GM23338 (cell line): ENCODE results near the gene OTOA. TPM values are rescaled to one million over a fixed set of nuclear protein-coding genes. Genes with fewer than 3 reads are reported as not detected.

Experiments
- ATAC-seq: fragments of 200-7000 bp; cut with Tn5 transposase; 3 replicates; pipeline ENCODE4 v1.9.1; 2020
- DNase-seq: peaks from one replicate; pipeline ENCODE4 v3.0.0-alpha.2; 2015; ENCODE audit warnings: low spot score
- H2AFZ ChIP-seq: fragments of 200-600 bp; sonication (generic); 2 replicates; pipeline ENCODE4 v1.8.0; 2016; ENCODE audit warnings: antibody characterized with exemption, mild to moderate bottlenecking, moderate library complexity
- H3F3A ChIP-seq: fragments of 200-600 bp; sonication (generic); replicated peaks from 2 replicates; pipeline ENCODE4 v1.8.0; 2017; ENCODE audit warnings: antibody characterized with exemption, mixed run types, low read depth
- H3K27ac ChIP-seq: fragments of 200-600 bp; sonication (generic); 2 replicates; pipeline ENCODE4 v1.6.1; 2016; ENCODE audit warnings: low read depth
- H3K27me3 ChIP-seq: fragments of 200-600 bp; sonication (generic); 2 replicates; pipeline ENCODE4 v1.8.0; 2016; ENCODE audit warnings: mild to moderate bottlenecking, mixed run types, moderate library complexity; ENCODE audit not compliant: insufficient read depth
- H3K36me3 ChIP-seq: fragments of 200-600 bp; sonication (generic); 2 replicates; pipeline ENCODE4 v1.8.0; 2016; ENCODE audit warnings: mild to moderate bottlenecking; ENCODE audit not compliant: insufficient read depth
- H3K4me1 ChIP-seq: fragments of 200-600 bp; sonication (generic); 2 replicates; pipeline ENCODE4 v1.8.0; 2016; ENCODE audit warnings: mild to moderate bottlenecking, moderate library complexity; ENCODE audit not compliant: insufficient read depth
- H3K4me2 ChIP-seq: fragments of 200-600 bp; sonication (generic); 2 replicates; pipeline ENCODE4 v1.7.1; 2017; ENCODE audit warnings: mixed run types
- H3K4me3 ChIP-seq: fragments of 200-600 bp; sonication (generic); 2 replicates; pipeline ENCODE4 v1.6.1; 2016; ENCODE audit warnings: mixed run types
- H3K79me2 ChIP-seq: fragments of 200-600 bp; sonication (generic); replicated peaks from 2 replicates; pipeline ENCODE4 v1.8.0; 2017; ENCODE audit warnings: mild to moderate bottlenecking; ENCODE audit not compliant: insufficient read depth
- H3K9me2 ChIP-seq: fragments of 200-600 bp; sonication (generic); 2 replicates; pipeline ENCODE4 v1.8.0; 2017; ENCODE audit not compliant: insufficient read depth
- H4K20me1 ChIP-seq: fragments of 200-600 bp; sonication (generic); replicated peaks from 2 replicates; pipeline ENCODE4 v1.8.0; 2017; ENCODE audit warnings: mild to moderate bottlenecking; ENCODE audit not compliant: insufficient read depth
- H3K27ac Mint-ChIP-seq: 2 replicates; pipeline ENCODE4 v1.8.0; 2020; ENCODE audit warnings: inconsistent platforms, mild to moderate bottlenecking, moderate library complexity, mixed read lengths
- H3K27me3 Mint-ChIP-seq: 3 replicates; pipeline ENCODE4 v1.8.0; 2022; ENCODE audit warnings: low read depth, mild to moderate bottlenecking, moderate library complexity, mixed read lengths, inconsistent platforms; ENCODE audit not compliant: insufficient read depth, poor library complexity
- H3K36me3 Mint-ChIP-seq: 3 replicates; pipeline ENCODE4 v1.8.0; 2021; ENCODE audit warnings: low read depth, mild to moderate bottlenecking, inconsistent platforms, moderate library complexity, mixed read lengths
- H3K4me1 Mint-ChIP-seq: 3 replicates; pipeline ENCODE4 v1.8.0; 2020; ENCODE audit warnings: mild to moderate bottlenecking, inconsistent platforms, mixed read lengths
- H3K4me3 Mint-ChIP-seq: 3 replicates; pipeline ENCODE4 v1.8.0; 2021; ENCODE audit warnings: moderate library complexity, mild to moderate bottlenecking, inconsistent platforms, mixed read lengths
- H3K9me3 Mint-ChIP-seq: 3 replicates; pipeline ENCODE4 v1.8.0; 2020; ENCODE audit warnings: moderate library complexity, mild to moderate bottlenecking, inconsistent platforms, mixed read lengths
- CREB1 ChIP-seq: fragments of 250-450 bp; sonication (Bioruptor Pico); IDR thresholded peaks from 2 replicates; pipeline ENCODE4 v1.5.0; 2020; ENCODE audit warnings: low read depth, mild to moderate bottlenecking, moderate library complexity
- EZH2 ChIP-seq: fragments of 200-600 bp; sonication (generic); IDR thresholded peaks from one replicate; pipeline ENCODE4 v1.8.0; 2017; ENCODE audit warnings: antibody characterized with exemption, mild to moderate bottlenecking, low read depth; ENCODE audit not compliant: unreplicated experiment
- EZH2phosphoT487 ChIP-seq: fragments of 200-600 bp; sonication (generic); IDR thresholded peaks from one replicate; pipeline ENCODE4 v1.8.1; 2018; ENCODE audit warnings: antibody characterized with exemption; ENCODE audit not compliant: unreplicated experiment
- JUNB ChIP-seq: IDR thresholded peaks from one replicate; pipeline ENCODE4 v1.6.1; 2016; ENCODE audit warnings: antibody characterized with exemption; ENCODE audit not compliant: unreplicated experiment
- NANOG ChIP-seq: IDR thresholded peaks from 2 replicates; pipeline ENCODE4 v1.6.1; 2016; ENCODE audit warnings: antibody characterized with exemption, borderline replicate concordance
- POLR2AphosphoS5 ChIP-seq: IDR thresholded peaks from 2 replicates; pipeline ENCODE4 v1.6.1; 2016; ENCODE audit warnings: antibody characterized with exemption, low read depth
- STAT1 ChIP-seq: IDR thresholded peaks from one replicate; pipeline ENCODE4 v1.6.1; 2016; ENCODE audit warnings: antibody characterized with exemption; ENCODE audit not compliant: unreplicated experiment
- ZNF114 ChIP-seq: fragments of 250-450 bp; sonication (Bioruptor Pico); IDR thresholded peaks from 2 replicates; pipeline ENCODE4 v1.5.0; 2020; ENCODE audit warnings: mild to moderate bottlenecking, moderate library complexity
- ZNF331 ChIP-seq: fragments of 250-450 bp; sonication (Bioruptor Pico); IDR thresholded peaks from 2 replicates; pipeline ENCODE4 v1.5.0; 2020; ENCODE audit warnings: low read depth, mild to moderate bottlenecking, moderate library complexity
- long read RNA-seq: library from polyadenylated mRNA; unstranded; transcript quantifications from one replicate; pipeline ENCODE4 v2.0.0, GENCODE V29; 2020; ENCODE audit not compliant: unreplicated experiment
- polyA plus RNA-seq: library from polyadenylated mRNA; unstranded; fragments of >200 nt; fragmentation: Nextera tagmentation; extraction: Ambion mirVana; gene quantifications from 2 replicates; pipeline ENCODE4 v1.2.1, GENCODE V29; 2016
- total RNA-seq: library from RNA; depleted of rRNA; stranded (reverse); fragments of >200 nt; shearing (Covaris generic); gene quantifications from 2 replicates; pipeline ENCODE4 v1.2.3, GENCODE V29; 2014; rRNA removed
- TF ChIP-seq, protein P1 (sequence below), 2 experiments: fragments of 200-600 bp in 1 of 2; sonication (generic) in 1 of 2; conservative IDR thresholded peaks; 2 replicates each; pipeline versions ENCODE4 v1.5.1 to v1.6.1; 2016 to 2017; ENCODE audit warnings: antibody characterized with exemption in 2 of 2, low read depth in 2 of 2, mild to moderate bottlenecking in 2 of 2, moderate library complexity in 1 of 2
- TF ChIP-seq, protein P2 (sequence below): IDR thresholded peaks from one replicate; pipeline ENCODE4 v1.6.1; 2018; ENCODE audit warnings: antibody characterized with exemption; ENCODE audit not compliant: unreplicated experiment
- TF ChIP-seq, protein P3 (sequence below): IDR thresholded peaks from 2 replicates; pipeline ENCODE4 v1.6.1; 2016; ENCODE audit warnings: antibody characterized with exemption
- TF ChIP-seq, protein P4 (sequence below): fragments of 250-450 bp; sonication (Bioruptor Pico); IDR thresholded peaks from 2 replicates; pipeline ENCODE4 v1.5.0; 2020; ENCODE audit warnings: mild to moderate bottlenecking, moderate library complexity

OTOA gene
- 0.17 and 0.31 TPM in 2 replicates for total RNA-seq
- polyA plus RNA-seq = 0.16 TPM in 1 of 2 replicates, not detected in the other
- long read RNA-seq = 0 reads

DNA sequence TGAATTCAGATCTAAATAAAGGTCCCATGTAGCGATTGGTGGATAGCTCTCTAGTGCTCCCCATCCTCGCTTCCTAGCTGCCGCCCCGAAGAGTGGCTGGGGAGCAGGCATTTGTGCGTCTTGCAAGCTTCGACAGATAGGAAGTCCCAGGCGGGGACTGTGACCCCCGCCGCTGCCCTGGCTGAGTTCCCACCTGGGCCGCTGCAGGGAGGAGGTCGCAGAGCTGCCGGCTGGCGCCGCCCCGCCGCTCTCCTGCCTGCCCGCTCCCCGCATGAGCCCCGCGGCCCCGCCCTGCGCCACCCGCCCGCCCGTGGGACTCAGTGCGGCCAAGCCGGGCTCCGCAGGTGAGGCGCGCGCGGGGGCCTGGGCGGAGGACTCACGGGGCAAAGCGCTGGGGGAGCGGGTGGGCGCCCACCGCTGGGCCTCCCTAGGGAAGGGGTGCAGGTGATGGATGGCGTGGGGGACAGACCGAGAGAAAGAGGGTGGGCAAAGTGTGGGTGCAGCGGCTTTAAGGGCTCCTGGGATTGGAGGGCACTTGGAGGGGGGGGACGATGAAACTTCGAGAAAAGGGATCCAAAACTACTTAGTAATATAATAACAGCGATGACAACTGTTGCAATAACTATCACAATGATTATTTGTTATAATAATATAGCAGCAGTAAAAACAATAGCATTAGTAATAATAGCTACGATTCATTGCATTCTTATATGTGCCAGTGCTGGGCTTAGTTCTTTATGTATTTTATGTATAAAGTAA lies at the start of gene OTOA:
OTOA (plus strand) TSS at position 80 of the 759 bp plus-strand sequence. CDS start 14,547 bp downstream, outside the sequence.
- peak; percentile 78 for DNase-seq
- no peaks in the 10 kb centered on the region for H3K36me3 ChIP-seq
- H3K4me2 ChIP-seq = peak within 1 kb of the TSS; percentile 78
- ATAC-seq = peak; percentile 95
- H3K79me2 ChIP-seq = no peaks in the 10 kb centered on the region
- H3F3A ChIP-seq = no peaks in the 10 kb centered on the region
- Mint-ChIP-seq H3K27me3 (peaks cover 9% of the 10 kb centered on the region), H3K4me3 (peak within 1 kb of the TSS; percentile 68), H3K36me3 (no peaks in the 10 kb centered on the region), H3K4me1 (peaks cover 9% of the 10 kb centered on the region), H3K9me3 (no peaks in the 10 kb centered on the region), H3K27ac (no peak within 1 kb of the TSS)
- H3K27me3 ChIP-seq = no peaks in the 10 kb centered on the region; the same call in 1 of the 2 replicates
- H4K20me1 ChIP-seq = no peaks in the 10 kb centered on the region
- H2AFZ ChIP-seq = peak within 1 kb of the TSS; percentile 98
- H3K9me2 ChIP-seq = no peaks in the 10 kb centered on the region
- H3K4me3 ChIP-seq = peak within 1 kb of the TSS; percentile 54
- TF ChIP-seq JUNB = no peak
- TF ChIP-seq NANOG = no peak
- TF ChIP-seq EZH2 = no peak
- TF ChIP-seq, protein P1, sequence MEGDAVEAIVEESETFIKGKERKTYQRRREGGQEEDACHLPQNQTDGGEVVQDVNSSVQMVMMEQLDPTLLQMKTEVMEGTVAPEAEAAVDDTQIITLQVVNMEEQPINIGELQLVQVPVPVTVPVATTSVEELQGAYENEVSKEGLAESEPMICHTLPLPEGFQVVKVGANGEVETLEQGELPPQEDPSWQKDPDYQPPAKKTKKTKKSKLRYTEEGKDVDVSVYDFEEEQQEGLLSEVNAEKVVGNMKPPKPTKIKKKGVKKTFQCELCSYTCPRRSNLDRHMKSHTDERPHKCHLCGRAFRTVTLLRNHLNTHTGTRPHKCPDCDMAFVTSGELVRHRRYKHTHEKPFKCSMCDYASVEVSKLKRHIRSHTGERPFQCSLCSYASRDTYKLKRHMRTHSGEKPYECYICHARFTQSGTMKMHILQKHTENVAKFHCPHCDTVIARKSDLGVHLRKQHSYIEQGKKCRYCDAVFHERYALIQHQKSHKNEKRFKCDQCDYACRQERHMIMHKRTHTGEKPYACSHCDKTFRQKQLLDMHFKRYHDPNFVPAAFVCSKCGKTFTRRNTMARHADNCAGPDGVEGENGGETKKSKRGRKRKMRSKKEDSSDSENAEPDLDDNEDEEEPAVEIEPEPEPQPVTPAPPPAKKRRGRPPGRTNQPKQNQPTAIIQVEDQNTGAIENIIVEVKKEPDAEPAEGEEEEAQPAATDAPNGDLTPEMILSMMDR (conservative IDR thresholded peaks at IDR 0.05; ENCODE audit: low read depth in 2 of 2) = no peak
- TF ChIP-seq, protein P2, sequence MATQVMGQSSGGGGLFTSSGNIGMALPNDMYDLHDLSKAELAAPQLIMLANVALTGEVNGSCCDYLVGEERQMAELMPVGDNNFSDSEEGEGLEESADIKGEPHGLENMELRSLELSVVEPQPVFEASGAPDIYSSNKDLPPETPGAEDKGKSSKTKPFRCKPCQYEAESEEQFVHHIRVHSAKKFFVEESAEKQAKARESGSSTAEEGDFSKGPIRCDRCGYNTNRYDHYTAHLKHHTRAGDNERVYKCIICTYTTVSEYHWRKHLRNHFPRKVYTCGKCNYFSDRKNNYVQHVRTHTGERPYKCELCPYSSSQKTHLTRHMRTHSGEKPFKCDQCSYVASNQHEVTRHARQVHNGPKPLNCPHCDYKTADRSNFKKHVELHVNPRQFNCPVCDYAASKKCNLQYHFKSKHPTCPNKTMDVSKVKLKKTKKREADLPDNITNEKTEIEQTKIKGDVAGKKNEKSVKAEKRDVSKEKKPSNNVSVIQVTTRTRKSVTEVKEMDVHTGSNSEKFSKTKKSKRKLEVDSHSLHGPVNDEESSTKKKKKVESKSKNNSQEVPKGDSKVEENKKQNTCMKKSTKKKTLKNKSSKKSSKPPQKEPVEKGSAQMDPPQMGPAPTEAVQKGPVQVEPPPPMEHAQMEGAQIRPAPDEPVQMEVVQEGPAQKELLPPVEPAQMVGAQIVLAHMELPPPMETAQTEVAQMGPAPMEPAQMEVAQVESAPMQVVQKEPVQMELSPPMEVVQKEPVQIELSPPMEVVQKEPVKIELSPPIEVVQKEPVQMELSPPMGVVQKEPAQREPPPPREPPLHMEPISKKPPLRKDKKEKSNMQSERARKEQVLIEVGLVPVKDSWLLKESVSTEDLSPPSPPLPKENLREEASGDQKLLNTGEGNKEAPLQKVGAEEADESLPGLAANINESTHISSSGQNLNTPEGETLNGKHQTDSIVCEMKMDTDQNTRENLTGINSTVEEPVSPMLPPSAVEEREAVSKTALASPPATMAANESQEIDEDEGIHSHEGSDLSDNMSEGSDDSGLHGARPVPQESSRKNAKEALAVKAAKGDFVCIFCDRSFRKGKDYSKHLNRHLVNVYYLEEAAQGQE = no peak
- TF ChIP-seq, protein P3, sequence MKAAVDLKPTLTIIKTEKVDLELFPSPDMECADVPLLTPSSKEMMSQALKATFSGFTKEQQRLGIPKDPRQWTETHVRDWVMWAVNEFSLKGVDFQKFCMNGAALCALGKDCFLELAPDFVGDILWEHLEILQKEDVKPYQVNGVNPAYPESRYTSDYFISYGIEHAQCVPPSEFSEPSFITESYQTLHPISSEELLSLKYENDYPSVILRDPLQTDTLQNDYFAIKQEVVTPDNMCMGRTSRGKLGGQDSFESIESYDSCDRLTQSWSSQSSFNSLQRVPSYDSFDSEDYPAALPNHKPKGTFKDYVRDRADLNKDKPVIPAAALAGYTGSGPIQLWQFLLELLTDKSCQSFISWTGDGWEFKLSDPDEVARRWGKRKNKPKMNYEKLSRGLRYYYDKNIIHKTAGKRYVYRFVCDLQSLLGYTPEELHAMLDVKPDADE = no peak
- TF ChIP-seq ZNF114 (CRISPR knock-in tag) = no peak
- no peak for TF ChIP-seq EZH2phosphoT487
- no peak for TF ChIP-seq CREB1 (CRISPR knock-in tag)
- no peak for TF ChIP-seq STAT1
- TF ChIP-seq ZNF331 (CRISPR knock-in tag) = no peak
- TF ChIP-seq, protein P4, sequence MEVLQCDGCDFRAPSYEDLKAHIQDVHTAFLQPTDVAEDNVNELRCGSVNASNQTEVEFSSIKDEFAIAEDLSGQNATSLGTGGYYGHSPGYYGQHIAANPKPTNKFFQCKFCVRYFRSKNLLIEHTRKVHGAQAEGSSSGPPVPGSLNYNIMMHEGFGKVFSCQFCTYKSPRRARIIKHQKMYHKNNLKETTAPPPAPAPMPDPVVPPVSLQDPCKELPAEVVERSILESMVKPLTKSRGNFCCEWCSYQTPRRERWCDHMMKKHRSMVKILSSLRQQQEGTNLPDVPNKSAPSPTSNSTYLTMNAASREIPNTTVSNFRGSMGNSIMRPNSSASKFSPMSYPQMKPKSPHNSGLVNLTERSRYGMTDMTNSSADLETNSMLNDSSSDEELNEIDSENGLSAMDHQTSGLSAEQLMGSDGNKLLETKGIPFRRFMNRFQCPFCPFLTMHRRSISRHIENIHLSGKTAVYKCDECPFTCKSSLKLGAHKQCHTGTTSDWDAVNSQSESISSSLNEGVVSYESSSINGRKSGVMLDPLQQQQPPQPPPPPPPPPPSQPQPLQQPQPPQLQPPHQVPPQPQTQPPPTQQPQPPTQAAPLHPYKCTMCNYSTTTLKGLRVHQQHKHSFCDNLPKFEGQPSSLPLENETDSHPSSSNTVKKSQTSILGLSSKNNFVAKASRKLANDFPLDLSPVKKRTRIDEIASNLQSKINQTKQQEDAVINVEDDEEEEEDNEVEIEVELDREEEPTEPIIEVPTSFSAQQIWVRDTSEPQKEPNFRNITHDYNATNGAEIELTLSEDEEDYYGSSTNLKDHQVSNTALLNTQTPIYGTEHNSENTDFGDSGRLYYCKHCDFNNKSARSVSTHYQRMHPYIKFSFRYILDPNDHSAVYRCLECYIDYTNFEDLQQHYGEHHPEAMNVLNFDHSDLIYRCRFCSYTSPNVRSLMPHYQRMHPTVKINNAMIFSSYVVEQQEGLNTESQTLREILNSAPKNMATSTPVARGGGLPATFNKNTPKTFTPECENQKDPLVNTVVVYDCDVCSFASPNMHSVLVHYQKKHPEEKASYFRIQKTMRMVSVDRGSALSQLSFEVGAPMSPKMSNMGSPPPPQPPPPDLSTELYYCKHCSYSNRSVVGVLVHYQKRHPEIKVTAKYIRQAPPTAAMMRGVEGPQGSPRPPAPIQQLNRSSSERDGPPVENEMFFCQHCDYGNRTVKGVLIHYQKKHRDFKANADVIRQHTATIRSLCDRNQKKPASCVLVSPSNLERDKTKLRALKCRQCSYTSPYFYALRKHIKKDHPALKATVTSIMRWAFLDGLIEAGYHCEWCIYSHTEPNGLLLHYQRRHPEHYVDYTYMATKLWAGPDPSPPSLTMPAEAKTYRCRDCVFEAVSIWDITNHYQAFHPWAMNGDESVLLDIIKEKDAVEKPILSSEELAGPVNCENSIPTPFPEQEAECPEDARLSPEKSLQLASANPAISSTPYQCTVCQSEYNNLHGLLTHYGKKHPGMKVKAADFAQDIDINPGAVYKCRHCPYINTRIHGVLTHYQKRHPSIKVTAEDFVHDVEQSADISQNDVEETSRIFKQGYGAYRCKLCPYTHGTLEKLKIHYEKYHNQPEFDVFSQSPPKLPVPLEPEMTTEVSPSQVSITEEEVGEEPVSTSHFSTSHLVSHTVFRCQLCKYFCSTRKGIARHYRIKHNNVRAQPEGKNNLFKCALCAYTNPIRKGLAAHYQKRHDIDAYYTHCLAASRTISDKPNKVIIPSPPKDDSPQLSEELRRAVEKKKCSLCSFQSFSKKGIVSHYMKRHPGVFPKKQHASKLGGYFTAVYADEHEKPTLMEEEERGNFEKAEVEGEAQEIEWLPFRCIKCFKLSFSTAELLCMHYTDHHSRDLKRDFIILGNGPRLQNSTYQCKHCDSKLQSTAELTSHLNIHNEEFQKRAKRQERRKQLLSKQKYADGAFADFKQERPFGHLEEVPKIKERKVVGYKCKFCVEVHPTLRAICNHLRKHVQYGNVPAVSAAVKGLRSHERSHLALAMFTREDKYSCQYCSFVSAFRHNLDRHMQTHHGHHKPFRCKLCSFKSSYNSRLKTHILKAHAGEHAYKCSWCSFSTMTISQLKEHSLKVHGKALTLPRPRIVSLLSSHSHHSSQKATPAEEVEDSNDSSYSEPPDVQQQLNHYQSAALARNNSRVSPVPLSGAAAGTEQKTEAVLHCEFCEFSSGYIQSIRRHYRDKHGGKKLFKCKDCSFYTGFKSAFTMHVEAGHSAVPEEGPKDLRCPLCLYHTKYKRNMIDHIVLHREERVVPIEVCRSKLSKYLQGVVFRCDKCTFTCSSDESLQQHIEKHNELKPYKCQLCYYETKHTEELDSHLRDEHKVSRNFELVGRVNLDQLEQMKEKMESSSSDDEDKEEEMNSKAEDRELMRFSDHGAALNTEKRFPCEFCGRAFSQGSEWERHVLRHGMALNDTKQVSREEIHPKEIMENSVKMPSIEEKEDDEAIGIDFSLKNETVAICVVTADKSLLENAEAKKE (CRISPR knock-in tag) = no peak
- no peak for TF ChIP-seq POLR2AphosphoS5
- peaks cover 17% of the 10 kb centered on the region for H3K4me1 ChIP-seq
- no peak within 1 kb of the TSS for H3K27ac ChIP-seq
